Measurements from ENCODE around the gene VPS26C.
A peak's percentile ranks its signal among the peaks of the same experiment; 100 is the strongest.
"Not testable (repeated sequence)": the region's sequence is repeated elsewhere in the genome, so short reads cannot be mapped to it uniquely, and the experiment has no call there.

VPS26C gene

GRCh38 chr21:37231671-37232070 is 35.5 kb downstream of the VPS26C start:
- H3K27ac ChIP-seq, result no peak overlapping the region
- no peak for DNase-seq (ENCODE audit: low read depth, low spot score)

GRCh38 chr21:37231249-37231645 is 35.9 kb downstream of the VPS26C start:
- no peak for DNase-seq (ENCODE audit: low read depth, low spot score)
- no peak overlapping the region for H3K27ac ChIP-seq

GRCh38 chr21:37230632-37231248 is 36.4 kb downstream of the VPS26C start:
- DNase-seq (ENCODE audit: low read depth, low spot score), result no peak
- no peak overlapping the region for H3K27ac ChIP-seq

- no peak overlapping the region for H3K27ac ChIP-seq
- DNase-seq (ENCODE audit: low read depth, low spot score), result no peak
Measured at GRCh38 chr21:37228003-37228400, 39.1 kb downstream of the VPS26C start.

GRCh38 chr21:37227071-37228002 is 39.8 kb downstream of the VPS26C start:
- no peak for DNase-seq (ENCODE audit: low read depth, low spot score)
- no peak overlapping the region for H3K27ac ChIP-seq

- H3K27ac ChIP-seq, result no peak overlapping the region
- no peak for DNase-seq (ENCODE audit: low read depth, low spot score)
Measured at GRCh38 chr21:37226041-37226920, 40.9 kb downstream of the VPS26C start.

- DNase-seq (ENCODE audit: low read depth, low spot score), result no peak
- H3K27ac ChIP-seq, result no peak overlapping the region
Measured at GRCh38 chr21:37224861-37225839, 42.0 kb downstream of the VPS26C start.

GRCh38 chr21:37223804-37224345 is 43.3 kb downstream of the VPS26C start:
- no peak overlapping the region for H3K27ac ChIP-seq
- no peak for DNase-seq (ENCODE audit: low read depth, low spot score)

GRCh38 chr21:37222248-37222647 is 44.9 kb downstream of the VPS26C start:
- DNase-seq (ENCODE audit: low read depth, low spot score); H3K27ac ChIP-seq: not testable (repeated sequence)

GRCh38 chr21:37220981-37221664 is 46.0 kb downstream of the VPS26C start:
- H3K27ac ChIP-seq, result peak overlapping the region; percentile 34
- peak; percentile 60 for DNase-seq (ENCODE audit: low read depth, low spot score)

- DNase-seq (ENCODE audit: low read depth, low spot score), result no peak
Measured at GRCh38 chr21:37220433-37220980, 46.6 kb downstream of the VPS26C start.

GRCh38 chr21:37219761-37220432 is 47.2 kb downstream of the VPS26C start:
- H3K27ac ChIP-seq, result no peak overlapping the region
- no peak for DNase-seq (ENCODE audit: low read depth, low spot score)

More at GRCh38 chr21:37220433-37220980, 46.6 kb downstream of the VPS26C start:
- H3K27ac ChIP-seq, result peak overlapping the region; percentile 34

GRCh38 chr21:37214952-37215351 is 52.2 kb downstream of the VPS26C start:
- H3K27ac ChIP-seq, result no peak overlapping the region

GRCh38 chr21:37210799-37211198 is 56.3 kb downstream of the VPS26C start:
- no peak for DNase-seq (ENCODE audit: low read depth, low spot score)
- H3K27ac ChIP-seq, result no peak overlapping the region

More at GRCh38 chr21:37214952-37215351, 52.2 kb downstream of the VPS26C start:
- no peak for DNase-seq (ENCODE audit: low read depth, low spot score)

- no peak overlapping the region for H3K27ac ChIP-seq
- no peak for DNase-seq (ENCODE audit: low read depth, low spot score)
Measured at GRCh38 chr21:37210130-37210529, 57.0 kb downstream of the VPS26C start.

- DNase-seq (ENCODE audit: low read depth, low spot score), result no peak
- no peak overlapping the region for H3K27ac ChIP-seq
Measured at GRCh38 chr21:37208741-37209225, 58.4 kb downstream of the VPS26C start.

GRCh38 chr21:37208056-37208721 is 58.9 kb downstream of the VPS26C start:
- no peak for DNase-seq (ENCODE audit: low read depth, low spot score)
- peak overlapping the region; percentile 18 for H3K27ac ChIP-seq
